LNCaP clone FGC (cell line): Measurements from ENCODE around the gene PNMA8B.

ENCODE experiments used
- DNase-seq: peaks from one replicate; pipeline ENCODE4 v3.0.0-alpha.2; 2011; ENCODE audit warnings: low read depth
- H3K4me3 ChIP-seq: 2 replicates; pipeline ENCODE4 v1.5.1; 2011; ENCODE audit warnings: mild to moderate bottlenecking, low read depth, low read length, control low read depth
- CTCF ChIP-seq: IDR thresholded peaks from 2 replicates; pipeline ENCODE4 v1.5.1; 2012; ENCODE audit warnings: mild to moderate bottlenecking; ENCODE audit not compliant: control insufficient read depth, insufficient read depth; ENCODE audit errors: extremely low read depth

The PNMA8B gene

DNA sequence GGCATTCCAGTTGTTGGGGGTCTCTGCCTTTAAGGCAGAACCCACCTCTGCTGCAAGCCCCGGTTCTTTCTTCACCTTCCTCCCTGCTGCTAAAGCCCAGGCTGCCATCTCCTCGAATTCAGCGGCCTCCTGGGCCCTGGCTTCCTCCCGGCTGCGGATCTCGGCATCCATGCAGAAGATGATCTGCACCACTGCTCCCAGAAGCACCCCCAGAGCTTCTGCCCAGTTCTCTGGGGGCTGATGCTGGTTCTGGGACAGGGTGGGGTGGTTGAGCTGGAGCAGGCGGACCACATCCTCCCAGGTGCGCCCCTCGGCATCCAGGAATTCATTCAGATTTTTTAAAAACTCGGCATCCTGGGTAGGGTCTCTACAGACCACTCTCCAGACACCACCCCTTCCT, 25.3 kb downstream of the PNMA8B start:
- no peak for TF ChIP-seq CTCF
- H3K4me3 ChIP-seq, result no peak overlapping the region

GRCh38 chr19:46469541-46470185, 26.0 kb downstream of the PNMA8B start:
- TF ChIP-seq CTCF, result no peak
- no peak for DNase-seq
- H3K4me3 ChIP-seq, result no peak overlapping the region

More for the DNA sequence above, 25.3 kb downstream of the PNMA8B start:
- DNase-seq, result no peak

- H3K4me3 ChIP-seq, result no peak overlapping the region
- no peak for DNase-seq
- no peak for TF ChIP-seq CTCF
Observed at GRCh38 chr19:46466536-46467196, 29.0 kb downstream of the PNMA8B start.

DNA sequence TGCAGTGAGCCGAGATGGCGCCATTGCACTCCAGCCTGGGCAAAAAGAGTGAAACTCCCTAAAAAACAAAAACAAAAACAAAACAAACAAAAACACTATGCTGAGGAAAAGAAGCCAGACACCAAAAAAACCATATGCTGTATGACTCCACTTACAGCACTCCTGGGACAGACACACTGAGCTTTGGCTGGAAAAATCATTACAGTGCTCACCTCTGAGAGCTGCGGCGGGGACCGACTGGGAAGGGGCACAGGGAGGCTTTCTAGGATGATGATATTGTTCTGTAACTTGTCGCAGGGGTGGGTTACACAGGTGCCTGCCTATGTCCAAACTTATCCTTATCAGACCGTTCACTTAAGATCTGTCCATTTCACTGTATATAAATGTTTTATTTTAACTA, 32.2 kb downstream of the PNMA8B start:
- no peak overlapping the region for H3K4me3 ChIP-seq
- no peak for DNase-seq
- TF ChIP-seq CTCF, result no peak

DNA sequence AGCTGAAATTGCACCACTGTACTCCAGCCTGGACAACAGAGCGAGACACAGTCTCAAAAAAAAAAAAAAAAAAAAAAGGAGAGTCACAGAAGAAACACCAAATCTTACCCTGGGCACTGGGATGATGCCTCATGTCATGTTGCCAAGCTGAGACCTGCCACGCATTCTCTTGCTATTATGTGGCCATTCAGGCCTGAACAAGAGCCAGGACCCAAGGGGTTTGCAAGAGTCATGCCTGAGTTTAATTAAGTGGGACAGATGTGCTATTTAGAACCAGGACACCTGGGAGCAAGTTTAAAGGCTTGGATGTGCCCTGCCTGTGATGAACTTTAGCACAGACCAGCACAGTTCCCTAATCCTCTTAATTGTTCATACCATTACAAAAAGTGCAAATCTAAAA, 34.1 kb downstream of the PNMA8B start:
- DNase-seq, result no peak
- no peak for TF ChIP-seq CTCF
- no peak overlapping the region for H3K4me3 ChIP-seq

DNA sequence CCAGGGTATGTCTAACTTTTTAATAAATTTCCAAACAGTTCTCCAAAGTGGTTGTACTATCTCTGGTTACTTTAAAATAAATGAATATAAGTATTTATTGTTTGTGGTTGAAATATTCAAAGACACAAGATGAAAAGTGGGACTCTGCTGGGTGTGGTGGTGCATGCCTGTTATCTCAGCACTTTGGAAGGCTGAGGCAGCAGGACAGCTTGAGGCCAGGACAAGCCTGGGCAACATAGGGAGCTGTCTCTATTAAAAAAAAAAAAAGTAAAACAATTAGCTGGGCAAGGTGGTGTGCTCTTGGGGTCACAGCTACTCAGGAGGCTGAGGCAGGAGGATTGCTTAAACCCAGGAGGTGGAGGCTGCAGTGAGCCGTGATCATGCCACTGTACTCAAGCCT, 34.7 kb downstream of the PNMA8B start:
- no peak for TF ChIP-seq CTCF
- DNase-seq, result no peak

GRCh38 chr19:46460055-46460454, 35.6 kb downstream of the PNMA8B start:
- DNase-seq, result no peak
- no peak for TF ChIP-seq CTCF
- H3K4me3 ChIP-seq, result no peak overlapping the region

More for the DNA sequence above, 34.7 kb downstream of the PNMA8B start:
- H3K4me3 ChIP-seq, result no peak overlapping the region
